Panc1 (cell line): ENCODE data around the gene POU4F3. TPM values are rescaled to one million over a fixed set of nuclear protein-coding genes. Genes with fewer than 3 reads are reported as not detected.

Experiments
- ATAC-seq: fragments of 200-7000 bp; cut with Tn5 transposase; 2 replicates; pipeline ENCODE4 v1.9.1; 2020; ENCODE audit warnings: mild to moderate bottlenecking, moderate library complexity
- BruUV-seq: library from RNA; stranded (reverse); fragments of 400-500 nt; replicated peaks from 2 replicates; lab custom pipeline; 2021; lab: Mats Ljungman, UMichigan
- CTCF ChIA-PET: fragments of 300-600 bp; sonication (Branson Sonifier 250); formaldehyde crosslinking; loops from one replicate; lab custom pipeline; 2022; ENCODE audit warnings: antibody characterized with exemption; lab: Charles Lee
- POLR2A ChIA-PET: fragments of 300-600 bp; sonication (Branson Sonifier 250); formaldehyde crosslinking; loops from one replicate; lab custom pipeline; 2022; ENCODE audit warnings: antibody characterized with exemption; lab: Charles Lee
- DNase-seq: peaks from one replicate; pipeline ENCODE4 v3.0.0-alpha.2; 2010; ENCODE audit warnings: low read depth, low spot score
- H3K27ac ChIP-seq: 2 replicates; pipeline ENCODE4 v1.5.1; 2011; ENCODE audit warnings: mild to moderate bottlenecking, low read length, inconsistent platforms
- H3K27me3 ChIP-seq: fragments of 200-500 bp; sonication (Bioruptor generic); 2 replicates; pipeline ENCODE4 v1.6.0; 2014; ENCODE audit warnings: low read length, inconsistent platforms; ENCODE audit not compliant: control insufficient read depth, insufficient read depth
- H3K36me3 ChIP-seq: fragments of 200-500 bp; sonication (Bioruptor generic); 2 replicates; pipeline ENCODE4 v1.5.1; 2014; ENCODE audit warnings: inconsistent platforms, mild to moderate bottlenecking, low read length, moderate library complexity; ENCODE audit not compliant: control insufficient read depth, insufficient read depth
- H3K4me1 ChIP-seq: 2 replicates; pipeline ENCODE4 v1.5.1; 2011; ENCODE audit warnings: inconsistent platforms, mild to moderate bottlenecking, low read length, moderate library complexity; ENCODE audit not compliant: control insufficient read depth, insufficient read depth
- H3K4me3 ChIP-seq, 2 experiments: 2 replicates each; pipeline ENCODE4 v1.5.1; 2011 to 2012; ENCODE audit warnings: low read depth in 2 of 2, low read length in 2 of 2, mild to moderate bottlenecking in 2 of 2, inconsistent platforms in 1 of 2, moderate library complexity in 1 of 2
- H3K9me3 ChIP-seq: fragments of 200-500 bp; sonication (Bioruptor generic); 2 replicates; pipeline ENCODE4 v1.5.1; 2014; ENCODE audit warnings: low read depth, mild to moderate bottlenecking, inconsistent platforms, low read length, moderate library complexity; ENCODE audit not compliant: control insufficient read depth, insufficient read depth
- POLR2AphosphoS5 ChIP-seq: IDR thresholded peaks from 2 replicates; pipeline ENCODE4 v1.6.1; 2012; ENCODE audit warnings: mild to moderate bottlenecking, low read depth, low read length, moderate library complexity
- SIN3A ChIP-seq: IDR thresholded peaks from 2 replicates; pipeline ENCODE4 v1.6.1; 2012; ENCODE audit warnings: low read depth, mild to moderate bottlenecking, low read length, moderate library complexity, borderline replicate concordance; ENCODE audit not compliant: insufficient read depth
- TCF7L2 ChIP-seq: IDR thresholded peaks from 2 replicates; pipeline ENCODE4 v1.6.1; 2011; ENCODE audit warnings: mild to moderate bottlenecking, low read depth, low read length, inconsistent platforms
- in situ Hi-C: cut with HindIII; loops from 2 replicates; pipeline ENCODE4 v1.10.0; 2016; ENCODE audit warnings: low sequenced_read_pairs, low pct_unique_long_range_greater_than_20kb
- intact Hi-C: fragments of 100-400 bp; cut with micrococcal nuclease; formaldehyde crosslinking; loops from one replicate; pipeline ENCODE4 v1.10.0; 2022; ENCODE audit not compliant: unreplicated experiment
- total RNA-seq: library from RNA; stranded (reverse); gene quantifications from one replicate; pipeline ENCODE4 v1.2.1, GENCODE V29; 2021; ENCODE audit not compliant: unreplicated experiment
- TF ChIP-seq, protein P1 (sequence below), 2 experiments: IDR thresholded peaks; 2 replicates each; pipeline ENCODE4 v1.6.1; 2011 to 2012; ENCODE audit warnings: low read depth in 2 of 2, control low read depth in 1 of 2, low read length in 1 of 2, mild to moderate bottlenecking in 1 of 2, moderate library complexity in 1 of 2; ENCODE audit not compliant: insufficient read depth in 1 of 2
- TF ChIP-seq, protein P2 (sequence below): fragments of 450-650 bp; IDR thresholded peaks from 2 replicates; pipeline ENCODE4 v1.5.1; 2017; ENCODE audit warnings: mild to moderate bottlenecking

POU4F3 gene
- total RNA-seq, 1 experiment from 2014 or later: 0.15 TPM

DNA sequence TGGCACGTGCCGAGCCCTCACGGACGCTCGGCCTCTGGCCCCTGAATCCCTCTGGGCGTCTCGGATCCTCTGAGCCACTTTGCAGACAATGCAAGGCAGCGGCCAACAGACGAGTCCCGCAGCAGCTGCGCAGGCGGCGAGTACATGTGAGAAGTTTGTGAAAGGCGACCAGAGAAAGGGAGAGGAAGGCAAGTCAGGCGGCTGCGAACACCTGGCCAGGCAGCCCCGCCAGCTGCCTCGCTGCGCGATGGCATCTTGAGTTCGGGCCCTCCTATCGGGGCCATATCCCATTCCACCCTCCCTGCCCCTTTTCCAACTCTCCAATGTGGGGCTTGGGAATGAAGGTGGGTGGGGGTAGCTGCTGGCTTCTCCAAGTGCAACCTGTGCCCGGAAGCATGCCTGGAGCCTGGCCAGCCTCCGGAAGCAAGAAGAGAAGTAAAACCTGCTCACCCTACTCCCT lies 4.5 kb upstream of the POU4F3 start:
- Histone ChIP-seq H3K4me3 (no peak overlapping the region), H3K27me3 (peaks cover 27% of the 10 kb centered on the region), H3K36me3 (no peaks in the 10 kb centered on the region), H3K27ac (no peak overlapping the region), H3K4me1 (peaks cover 16% of the 10 kb centered on the region), H3K9me3 (no peaks in the 10 kb centered on the region)
- ChIA-PET CTCF (no interaction called here), POLR2A (interaction anchor here (1.1 kb wide), 1 partner anchor 9 kb away, joined by 3 read pairs; no protein-coding TSS in a partner anchor)
- intact Hi-C loops: no loop called here
- no TSS peak for BruUV-seq
- in situ Hi-C loops: no loop called here
- DNase-seq: no peak
- no peak for ATAC-seq
- no peak for TF ChIP-seq SIN3A
- no peak for TF ChIP-seq POLR2AphosphoS5
- TF ChIP-seq, protein P1, sequence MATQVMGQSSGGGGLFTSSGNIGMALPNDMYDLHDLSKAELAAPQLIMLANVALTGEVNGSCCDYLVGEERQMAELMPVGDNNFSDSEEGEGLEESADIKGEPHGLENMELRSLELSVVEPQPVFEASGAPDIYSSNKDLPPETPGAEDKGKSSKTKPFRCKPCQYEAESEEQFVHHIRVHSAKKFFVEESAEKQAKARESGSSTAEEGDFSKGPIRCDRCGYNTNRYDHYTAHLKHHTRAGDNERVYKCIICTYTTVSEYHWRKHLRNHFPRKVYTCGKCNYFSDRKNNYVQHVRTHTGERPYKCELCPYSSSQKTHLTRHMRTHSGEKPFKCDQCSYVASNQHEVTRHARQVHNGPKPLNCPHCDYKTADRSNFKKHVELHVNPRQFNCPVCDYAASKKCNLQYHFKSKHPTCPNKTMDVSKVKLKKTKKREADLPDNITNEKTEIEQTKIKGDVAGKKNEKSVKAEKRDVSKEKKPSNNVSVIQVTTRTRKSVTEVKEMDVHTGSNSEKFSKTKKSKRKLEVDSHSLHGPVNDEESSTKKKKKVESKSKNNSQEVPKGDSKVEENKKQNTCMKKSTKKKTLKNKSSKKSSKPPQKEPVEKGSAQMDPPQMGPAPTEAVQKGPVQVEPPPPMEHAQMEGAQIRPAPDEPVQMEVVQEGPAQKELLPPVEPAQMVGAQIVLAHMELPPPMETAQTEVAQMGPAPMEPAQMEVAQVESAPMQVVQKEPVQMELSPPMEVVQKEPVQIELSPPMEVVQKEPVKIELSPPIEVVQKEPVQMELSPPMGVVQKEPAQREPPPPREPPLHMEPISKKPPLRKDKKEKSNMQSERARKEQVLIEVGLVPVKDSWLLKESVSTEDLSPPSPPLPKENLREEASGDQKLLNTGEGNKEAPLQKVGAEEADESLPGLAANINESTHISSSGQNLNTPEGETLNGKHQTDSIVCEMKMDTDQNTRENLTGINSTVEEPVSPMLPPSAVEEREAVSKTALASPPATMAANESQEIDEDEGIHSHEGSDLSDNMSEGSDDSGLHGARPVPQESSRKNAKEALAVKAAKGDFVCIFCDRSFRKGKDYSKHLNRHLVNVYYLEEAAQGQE (IDR thresholded peaks at IDR 0.05; ENCODE audit: insufficient read depth in 1 of 2, low read depth in 2 of 2, low read length in 1 of 2): no peak
- no peak for TF ChIP-seq TCF7L2
- TF ChIP-seq, protein P2, sequence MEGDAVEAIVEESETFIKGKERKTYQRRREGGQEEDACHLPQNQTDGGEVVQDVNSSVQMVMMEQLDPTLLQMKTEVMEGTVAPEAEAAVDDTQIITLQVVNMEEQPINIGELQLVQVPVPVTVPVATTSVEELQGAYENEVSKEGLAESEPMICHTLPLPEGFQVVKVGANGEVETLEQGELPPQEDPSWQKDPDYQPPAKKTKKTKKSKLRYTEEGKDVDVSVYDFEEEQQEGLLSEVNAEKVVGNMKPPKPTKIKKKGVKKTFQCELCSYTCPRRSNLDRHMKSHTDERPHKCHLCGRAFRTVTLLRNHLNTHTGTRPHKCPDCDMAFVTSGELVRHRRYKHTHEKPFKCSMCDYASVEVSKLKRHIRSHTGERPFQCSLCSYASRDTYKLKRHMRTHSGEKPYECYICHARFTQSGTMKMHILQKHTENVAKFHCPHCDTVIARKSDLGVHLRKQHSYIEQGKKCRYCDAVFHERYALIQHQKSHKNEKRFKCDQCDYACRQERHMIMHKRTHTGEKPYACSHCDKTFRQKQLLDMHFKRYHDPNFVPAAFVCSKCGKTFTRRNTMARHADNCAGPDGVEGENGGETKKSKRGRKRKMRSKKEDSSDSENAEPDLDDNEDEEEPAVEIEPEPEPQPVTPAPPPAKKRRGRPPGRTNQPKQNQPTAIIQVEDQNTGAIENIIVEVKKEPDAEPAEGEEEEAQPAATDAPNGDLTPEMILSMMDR: no peak

DNA sequence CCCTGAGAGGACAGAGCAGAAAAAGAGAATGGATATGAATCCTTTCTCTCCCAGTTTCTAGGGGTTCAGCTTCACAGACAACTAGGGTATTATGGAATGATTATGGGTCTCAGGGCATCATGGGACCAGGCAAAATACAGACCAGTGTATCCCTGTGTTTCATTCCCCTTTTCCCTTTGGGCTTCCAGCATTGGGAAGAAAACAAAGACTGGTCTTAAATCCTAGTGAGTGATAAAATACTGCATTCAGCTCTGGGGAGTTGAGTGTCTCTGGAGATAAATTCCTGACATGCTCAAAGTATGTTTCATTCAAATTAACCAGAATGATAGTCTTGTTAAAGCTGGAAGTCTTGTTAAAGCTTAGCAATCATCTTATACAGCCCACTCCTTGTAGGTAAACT lies 2.4 kb upstream of the POU4F3 start:
- no peaks in the 10 kb centered on the region for H3K36me3 ChIP-seq
- ChIA-PET CTCF (no interaction called here), POLR2A (no interaction called here)
- intact Hi-C loops (no loop called here), in situ Hi-C loops (no loop called here)
- no peak overlapping the region for H3K4me3 ChIP-seq
- H3K4me1 ChIP-seq: peaks cover 16% of the 10 kb centered on the region
- H3K27ac ChIP-seq: no peak overlapping the region
- no peak for TF ChIP-seq POLR2AphosphoS5
- no peak for TF ChIP-seq SIN3A
- no peak for TF ChIP-seq TCF7L2
- TF ChIP-seq, protein P1 (IDR thresholded peaks at IDR 0.05; ENCODE audit: insufficient read depth in 1 of 2, low read depth in 2 of 2, low read length in 1 of 2): no peak
- TF ChIP-seq, protein P2: no peak
- DNase-seq (no peak), ATAC-seq (no peak)
- no peaks in the 10 kb centered on the region for H3K9me3 ChIP-seq
- no TSS peak for BruUV-seq
- H3K27me3 ChIP-seq: peaks cover 27% of the 10 kb centered on the region
